Activated CD8-positive, alpha-beta memory T cell treated with anti-CD3 and anti-CD28 coated beads for 48 hours (primary cell): ENCODE measurements around the gene PCED1B.
"Not testable (repeated sequence)": the region's sequence is repeated elsewhere in the genome, so short reads cannot be mapped to it uniquely, and the experiment has no call there.

Experiments used
- DNase-seq, 3 experiments: peaks; one replicate each; pipeline ENCODE4 v3.0.0-alpha.2; 2020; ENCODE audit warnings: low read depth in 2 of 3, low spot score in 2 of 3

The PCED1B gene

DNA sequence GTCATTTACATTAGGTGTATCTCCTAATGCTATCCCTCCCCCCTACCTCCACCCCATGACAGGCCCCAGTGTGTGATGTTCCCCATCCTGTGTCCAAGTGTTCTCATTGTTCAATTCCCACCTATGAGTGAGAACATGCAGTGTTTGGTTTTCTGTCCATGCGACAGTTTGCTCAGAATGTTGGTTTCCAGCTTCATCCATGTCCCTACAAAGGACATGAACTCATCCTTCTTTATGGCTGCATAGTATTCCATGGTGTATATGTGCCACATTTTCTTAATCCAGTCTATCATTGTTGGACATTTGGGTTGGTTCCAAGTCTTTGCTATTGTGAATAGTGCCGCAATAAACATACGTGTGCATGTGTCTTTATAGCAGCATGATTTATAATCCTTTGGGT, 37.9 kb downstream of the PCED1B start:
- not testable (repeated sequence) for DNase-seq

DNA sequence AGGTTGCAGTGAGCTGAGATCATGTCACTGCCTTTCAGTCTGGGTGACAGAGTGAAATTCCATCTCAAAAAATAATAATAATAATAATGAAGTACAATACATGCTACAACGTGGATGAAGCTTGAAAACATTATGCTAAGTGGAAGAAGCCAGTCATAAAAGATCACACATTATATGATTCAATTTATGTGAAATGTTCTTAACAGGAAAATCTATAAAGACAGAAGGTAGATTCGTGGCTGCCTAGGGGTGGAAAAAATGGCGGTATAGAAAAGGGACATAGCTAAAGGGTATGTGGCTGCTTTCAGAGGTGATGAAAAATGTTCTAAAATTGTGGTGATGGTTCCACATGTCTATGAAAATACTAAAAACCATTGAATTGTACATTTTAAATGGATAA, 41.3 kb downstream of the PCED1B start:
- no peak for DNase-seq

- DNase-seq, result no peak
Observed at GRCh38 chr12:47121146-47121545, 41.7 kb downstream of the PCED1B start.

DNA sequence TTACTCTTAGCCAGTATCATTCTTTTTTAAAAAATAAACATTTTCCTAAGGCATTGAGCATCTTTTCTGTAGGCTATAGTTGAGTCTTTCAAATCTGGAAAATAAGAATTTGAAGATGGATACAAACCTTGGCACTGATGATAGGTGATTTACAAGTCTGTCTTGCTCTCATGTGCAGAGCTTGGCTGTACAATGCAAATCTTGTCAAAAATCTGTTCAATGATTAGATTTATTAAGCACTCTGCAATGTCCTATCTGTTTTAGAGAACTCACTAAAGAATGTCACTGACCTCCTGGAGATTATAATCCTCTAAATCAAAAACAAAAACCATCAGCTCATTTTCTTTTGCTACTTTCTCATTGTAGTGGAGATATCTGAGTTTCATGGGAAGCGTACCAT, 43.2 kb downstream of the PCED1B start:
- no peak for DNase-seq

DNA sequence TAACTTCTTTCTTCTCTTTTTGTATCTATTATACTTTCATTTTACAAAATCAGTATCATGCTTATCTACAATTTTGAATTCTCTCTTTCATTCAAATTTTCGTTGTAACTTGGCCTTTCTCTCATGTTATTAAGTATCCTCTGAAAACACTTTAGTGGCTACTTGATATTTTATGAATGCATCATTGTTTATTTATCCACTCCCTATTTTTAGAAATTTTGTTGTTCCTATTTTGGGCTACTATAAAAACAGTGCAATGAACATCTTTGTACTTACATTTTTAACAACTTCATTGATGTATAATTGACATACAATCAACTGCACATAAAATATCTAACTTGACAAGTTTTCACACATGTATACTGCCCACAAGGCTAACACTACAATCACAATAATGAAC, 44.3 kb downstream of the PCED1B start:
- DNase-seq, result no peak

- no peak for DNase-seq
Observed at GRCh38 chr12:47124451-47124850, 45.0 kb downstream of the PCED1B start.

DNA sequence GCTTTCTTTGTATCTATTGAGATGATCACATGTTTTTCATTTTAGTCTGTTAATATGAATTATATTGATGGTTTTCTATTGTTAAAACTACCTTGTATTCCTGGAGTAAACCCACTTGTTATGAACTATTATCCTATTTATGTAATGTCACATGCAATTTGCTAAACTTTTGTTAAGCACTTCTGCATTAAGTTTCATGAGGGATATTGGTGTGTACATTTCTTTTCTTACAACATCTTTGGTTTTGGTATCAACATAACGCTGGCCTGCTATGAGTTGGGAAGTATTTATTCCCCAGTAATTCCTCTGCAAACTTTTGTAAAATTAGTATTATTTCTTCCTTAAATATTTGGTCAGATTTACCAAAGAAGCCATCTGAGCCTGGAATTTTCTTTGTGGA, 46.8 kb downstream of the PCED1B start:
- DNase-seq, result no peak

GRCh38 chr12:47131011-47131410, 51.6 kb downstream of the PCED1B start:
- DNase-seq, result no peak

- no peak for DNase-seq
Observed at GRCh38 chr12:47134005-47134404, 54.6 kb downstream of the PCED1B start.

DNA sequence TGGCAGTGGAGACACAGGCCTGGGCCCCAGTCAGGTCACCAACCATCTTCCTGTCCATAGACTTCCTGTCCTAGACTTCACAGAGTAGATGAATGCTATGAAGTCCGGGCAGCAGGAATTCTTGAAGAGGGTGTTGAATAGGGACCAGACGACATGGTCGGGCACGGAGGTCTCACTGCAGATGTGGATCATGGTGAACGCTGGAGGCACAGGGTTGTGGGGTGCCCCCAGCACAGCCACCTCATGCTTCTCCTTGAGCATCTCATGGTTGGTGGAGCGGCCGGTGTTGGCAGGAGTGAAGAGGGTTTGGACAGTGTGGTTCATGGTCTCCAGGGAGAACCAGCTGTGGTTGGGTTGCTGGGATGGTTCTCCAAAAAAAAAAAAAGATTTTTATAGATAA, 56.2 kb downstream of the PCED1B start:
- DNase-seq, result no peak

- no peak for DNase-seq
Observed at GRCh38 chr12:47139000-47139681, 59.7 kb downstream of the PCED1B start.

- DNase-seq, result no peak
Observed at GRCh38 chr12:47141459-47141858, 62.0 kb downstream of the PCED1B start.

DNA sequence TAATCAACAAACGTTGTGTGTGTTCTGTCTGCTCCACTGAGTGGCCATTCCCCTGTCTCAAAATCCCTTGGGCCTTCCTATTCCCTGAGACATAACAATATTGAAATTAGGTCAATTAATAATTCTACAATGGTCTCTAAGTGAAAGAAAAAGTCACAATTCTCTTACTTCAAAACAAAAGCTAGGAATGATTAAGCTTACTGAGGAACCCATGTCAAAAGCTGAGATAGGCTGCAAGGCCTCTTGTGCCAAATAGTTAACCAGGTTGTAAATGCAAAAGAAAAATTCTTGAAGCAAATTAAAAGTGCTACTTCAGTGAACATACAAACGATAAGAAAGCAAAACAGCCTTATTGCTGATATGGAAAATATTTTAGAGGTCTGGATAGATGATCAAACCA, 65.3 kb downstream of the PCED1B start:
- DNase-seq, result no peak

DNA sequence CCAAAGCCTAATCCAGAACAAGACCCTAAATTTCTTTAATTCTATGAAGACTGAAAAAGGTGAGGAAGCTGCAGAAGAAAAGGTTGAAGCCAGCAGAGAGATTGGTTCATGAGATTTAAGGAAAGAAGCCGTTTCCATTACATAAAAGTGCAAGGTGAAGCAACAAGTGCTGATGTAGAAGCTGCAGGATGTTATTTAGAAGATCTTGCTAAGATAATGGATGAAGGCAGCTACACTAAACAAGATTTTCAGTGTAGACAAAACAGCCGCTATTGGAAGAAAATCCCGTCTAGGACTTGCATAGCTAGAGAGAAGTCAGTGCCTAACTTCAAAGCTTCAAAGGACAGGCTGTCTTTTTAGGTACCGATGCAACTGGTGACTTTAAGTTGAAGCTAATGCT, 65.8 kb downstream of the PCED1B start:
- DNase-seq, result no peak

DNA sequence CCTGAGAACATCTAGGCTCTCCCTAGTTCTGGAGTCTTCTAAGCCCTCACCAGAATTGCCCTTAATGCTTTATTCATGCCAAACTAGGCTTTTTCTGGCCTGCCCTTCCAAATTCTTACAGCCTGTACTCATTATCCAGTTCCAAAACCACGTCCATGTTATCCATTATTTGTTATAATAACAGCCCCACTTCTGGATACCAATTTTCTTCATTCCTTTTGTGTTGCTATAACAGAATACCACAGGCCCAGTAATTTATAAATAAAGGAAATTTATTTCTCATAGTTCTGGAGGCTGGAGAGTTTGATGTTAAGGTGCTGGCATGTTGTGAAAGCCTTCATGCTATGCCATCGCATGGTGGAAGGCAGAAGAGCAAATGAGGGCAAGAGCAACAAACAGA, 68.3 kb downstream of the PCED1B start:
- no peak for DNase-seq

DNA sequence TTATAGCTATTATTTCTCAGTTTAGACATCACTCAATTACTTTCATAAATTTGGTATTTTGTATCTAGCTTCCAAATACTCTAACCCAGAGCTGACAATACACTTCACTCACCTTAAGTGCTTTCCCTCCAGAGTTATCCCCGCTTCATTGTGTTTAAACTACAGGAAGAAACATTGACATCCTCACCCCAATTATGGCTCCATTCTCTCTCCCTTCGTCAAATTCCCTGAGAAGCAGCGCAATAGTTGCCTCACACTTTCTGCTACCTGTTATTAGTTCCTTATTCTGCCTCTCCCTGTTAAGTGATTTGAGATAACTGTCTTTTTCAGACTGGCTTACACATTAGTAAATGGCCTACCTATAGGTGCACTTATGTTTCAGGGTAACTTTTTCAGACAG, 69.7 kb downstream of the PCED1B start:
- no peak for DNase-seq

GRCh38 chr12:47152095-47152494, 72.7 kb downstream of the PCED1B start:
- DNase-seq, result no peak

GRCh38 chr12:47155457-47156166, 76.2 kb downstream of the PCED1B start:
- DNase-seq, result no peak

GRCh38 chr12:47156167-47156736, 76.8 kb downstream of the PCED1B start:
- DNase-seq, result no peak

DNA sequence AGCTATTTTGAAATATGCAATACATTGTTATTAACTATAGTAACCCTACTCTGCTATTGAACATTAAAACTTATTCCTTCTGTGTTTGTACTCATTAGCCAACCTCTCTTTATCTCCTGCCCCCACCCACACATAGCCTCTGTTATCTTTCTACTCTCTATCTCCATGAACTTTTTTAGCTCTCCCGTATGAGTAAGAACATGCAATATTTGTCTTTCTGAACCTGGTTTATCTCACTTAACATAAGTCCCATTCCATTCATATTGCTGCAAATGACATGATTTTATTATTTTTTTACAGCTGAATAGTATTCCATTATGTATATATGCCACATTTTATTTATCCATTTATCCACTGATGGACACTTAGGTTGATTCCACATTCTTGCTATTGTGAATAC, 79.4 kb downstream of the PCED1B start:
- no peak for DNase-seq

GRCh38 chr12:47159348-47159747, 79.9 kb downstream of the PCED1B start:
- DNase-seq, result no peak
